GM12875 (cell line): ENCODE measurements around the gene DCDC2.

Experiments used
- H3K4me3 ChIP-seq: one replicate; pipeline ENCODE4 v1.5.1; 2011; ENCODE audit warnings: low read depth, low read length, control low read depth
- TF ChIP-seq, protein P1 (sequence below): IDR thresholded peaks from 2 replicates; pipeline ENCODE4 v1.5.1; 2011; ENCODE audit warnings: low read depth, mild to moderate bottlenecking, control low read depth, inconsistent platforms, low read length, moderate library complexity, borderline replicate concordance; ENCODE audit not compliant: insufficient read depth

DCDC2 gene

GRCh38 chr6:24197892-24198291 lies 160.0 kb downstream of the DCDC2 start:
- H3K4me3 ChIP-seq: no peak overlapping the region
- TF ChIP-seq, protein P1, sequence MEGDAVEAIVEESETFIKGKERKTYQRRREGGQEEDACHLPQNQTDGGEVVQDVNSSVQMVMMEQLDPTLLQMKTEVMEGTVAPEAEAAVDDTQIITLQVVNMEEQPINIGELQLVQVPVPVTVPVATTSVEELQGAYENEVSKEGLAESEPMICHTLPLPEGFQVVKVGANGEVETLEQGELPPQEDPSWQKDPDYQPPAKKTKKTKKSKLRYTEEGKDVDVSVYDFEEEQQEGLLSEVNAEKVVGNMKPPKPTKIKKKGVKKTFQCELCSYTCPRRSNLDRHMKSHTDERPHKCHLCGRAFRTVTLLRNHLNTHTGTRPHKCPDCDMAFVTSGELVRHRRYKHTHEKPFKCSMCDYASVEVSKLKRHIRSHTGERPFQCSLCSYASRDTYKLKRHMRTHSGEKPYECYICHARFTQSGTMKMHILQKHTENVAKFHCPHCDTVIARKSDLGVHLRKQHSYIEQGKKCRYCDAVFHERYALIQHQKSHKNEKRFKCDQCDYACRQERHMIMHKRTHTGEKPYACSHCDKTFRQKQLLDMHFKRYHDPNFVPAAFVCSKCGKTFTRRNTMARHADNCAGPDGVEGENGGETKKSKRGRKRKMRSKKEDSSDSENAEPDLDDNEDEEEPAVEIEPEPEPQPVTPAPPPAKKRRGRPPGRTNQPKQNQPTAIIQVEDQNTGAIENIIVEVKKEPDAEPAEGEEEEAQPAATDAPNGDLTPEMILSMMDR: no peak

DNA sequence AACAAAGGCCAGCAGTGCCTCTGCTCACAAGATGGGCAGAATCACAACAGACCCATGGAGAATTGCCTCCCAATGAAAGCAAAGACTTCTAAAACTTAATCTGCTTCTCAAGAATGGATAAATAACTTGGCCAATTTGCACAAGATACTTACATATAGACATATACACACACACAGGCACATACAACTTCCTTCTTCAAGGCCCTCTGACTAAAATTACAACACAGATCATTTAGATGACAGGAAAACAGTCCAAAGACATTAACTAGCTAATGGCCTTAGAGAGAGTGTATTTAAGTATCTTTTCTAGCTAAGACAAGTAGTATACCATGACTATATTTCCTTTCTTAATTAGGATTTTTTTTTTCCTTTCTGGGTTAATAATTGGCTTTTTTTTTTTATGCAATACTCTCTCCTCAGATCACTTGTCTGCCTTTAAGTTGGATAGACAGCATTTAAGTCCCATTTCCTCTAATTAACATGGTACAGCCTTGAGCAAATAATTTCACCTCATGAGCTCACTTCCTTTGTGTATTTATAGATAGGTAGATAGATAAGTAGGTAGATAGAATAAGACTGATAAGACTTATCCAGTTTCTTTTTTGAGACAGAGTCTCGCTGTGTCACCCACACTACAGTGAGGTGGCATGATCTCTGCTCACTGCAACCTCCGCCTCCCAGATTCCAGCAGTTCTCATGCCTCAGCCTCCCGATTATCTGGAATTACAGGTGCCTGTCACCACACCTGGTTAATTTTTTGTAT lies 161.8 kb downstream of the DCDC2 start:
- H3K4me3 ChIP-seq: no peak overlapping the region
- TF ChIP-seq, protein P1: no peak

DNA sequence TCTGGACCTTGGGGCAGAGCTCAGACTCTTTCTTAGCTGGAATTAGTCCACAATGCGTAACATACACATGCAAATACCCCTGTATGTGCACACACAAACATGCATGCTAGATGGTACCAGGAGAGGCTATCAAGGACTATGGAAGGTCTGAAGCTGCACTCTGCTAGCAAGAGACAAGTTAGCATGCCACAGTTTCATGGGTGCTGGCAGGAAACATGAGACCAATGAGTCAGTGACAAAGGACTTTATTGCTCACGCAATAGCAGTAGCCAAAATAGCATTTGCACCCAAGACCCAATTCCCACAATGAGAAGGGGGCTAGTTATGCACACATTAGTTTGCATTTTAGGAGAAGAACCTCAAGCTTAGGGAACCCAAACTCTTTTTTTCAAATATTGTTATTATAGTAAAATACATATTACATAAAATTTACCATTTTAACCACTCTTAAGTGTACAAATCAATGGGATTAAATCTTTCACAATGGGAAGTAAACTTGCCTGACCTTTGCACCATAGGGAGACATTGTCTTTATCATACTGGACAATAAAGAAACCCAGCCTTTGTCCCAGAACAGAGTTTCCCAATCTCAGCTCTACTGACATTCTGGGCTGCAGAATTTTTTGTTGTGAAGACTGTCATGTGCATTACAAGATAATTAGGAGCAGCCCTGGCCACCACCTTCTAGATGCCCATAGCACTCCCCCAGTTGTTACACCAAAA lies 162.7 kb downstream of the DCDC2 start:
- H3K4me3 ChIP-seq: no peak overlapping the region
- TF ChIP-seq, protein P1: no peak

DNA sequence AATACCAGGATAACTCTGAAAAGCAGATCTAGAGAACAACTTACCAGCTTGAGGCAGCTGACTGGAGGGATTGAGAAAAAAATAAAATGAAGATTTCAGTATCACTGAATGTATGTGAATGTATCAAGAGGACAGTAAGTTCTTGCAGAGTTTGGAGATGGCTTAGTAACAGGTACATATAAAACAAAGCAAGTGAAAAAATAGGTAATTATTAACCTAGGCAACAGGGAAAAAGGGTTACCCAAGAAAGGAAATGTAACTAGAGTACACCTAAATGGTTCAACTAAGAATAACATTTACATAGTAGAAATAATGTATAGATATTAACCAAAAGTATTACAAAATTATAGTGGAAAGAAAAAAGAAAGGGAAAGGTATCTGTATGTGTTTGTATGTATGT lies 164.5 kb downstream of the DCDC2 start:
- TF ChIP-seq, protein P1: no peak
- no peak overlapping the region for H3K4me3 ChIP-seq

DNA sequence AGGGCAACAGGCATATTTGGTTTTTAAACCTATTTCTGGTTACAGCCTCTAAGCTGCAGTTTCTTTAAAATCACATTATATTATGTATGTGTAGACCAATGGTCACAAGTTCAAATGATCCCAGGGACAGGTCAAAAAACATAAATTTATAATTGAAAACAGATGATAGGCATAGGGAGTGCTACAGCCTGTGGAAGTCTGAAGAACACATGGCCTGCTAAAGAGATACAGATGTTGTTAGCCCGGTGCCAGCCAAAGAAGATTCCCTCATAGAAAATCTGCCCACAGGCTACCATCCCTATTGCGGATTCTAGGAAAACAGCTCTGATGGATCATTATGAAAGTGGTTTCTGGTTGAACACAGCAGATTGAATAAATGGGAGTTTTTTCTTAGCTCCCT lies 166.5 kb downstream of the DCDC2 start:
- TF ChIP-seq, protein P1: no peak
- no peak overlapping the region for H3K4me3 ChIP-seq

- no peak overlapping the region for H3K4me3 ChIP-seq
- TF ChIP-seq, protein P1: no peak
Measured at GRCh38 chr6:24188578-24189080, 169.2 kb downstream of the DCDC2 start.
